Measurements from ENCODE around the gene SSTR4.
"Not testable (repeated sequence)": the region's sequence is repeated elsewhere in the genome, so short reads cannot be mapped to it uniquely, and the experiment has no call there.

The SSTR4 gene

GRCh38 chr20:23018941-23019340 is 16.2 kb upstream of the SSTR4 start:
- DNase-seq = no peak

- no peak for DNase-seq
These were observed 15.7 kb upstream of the SSTR4 start for GRCh38 chr20:23019403-23019802.

DNA sequence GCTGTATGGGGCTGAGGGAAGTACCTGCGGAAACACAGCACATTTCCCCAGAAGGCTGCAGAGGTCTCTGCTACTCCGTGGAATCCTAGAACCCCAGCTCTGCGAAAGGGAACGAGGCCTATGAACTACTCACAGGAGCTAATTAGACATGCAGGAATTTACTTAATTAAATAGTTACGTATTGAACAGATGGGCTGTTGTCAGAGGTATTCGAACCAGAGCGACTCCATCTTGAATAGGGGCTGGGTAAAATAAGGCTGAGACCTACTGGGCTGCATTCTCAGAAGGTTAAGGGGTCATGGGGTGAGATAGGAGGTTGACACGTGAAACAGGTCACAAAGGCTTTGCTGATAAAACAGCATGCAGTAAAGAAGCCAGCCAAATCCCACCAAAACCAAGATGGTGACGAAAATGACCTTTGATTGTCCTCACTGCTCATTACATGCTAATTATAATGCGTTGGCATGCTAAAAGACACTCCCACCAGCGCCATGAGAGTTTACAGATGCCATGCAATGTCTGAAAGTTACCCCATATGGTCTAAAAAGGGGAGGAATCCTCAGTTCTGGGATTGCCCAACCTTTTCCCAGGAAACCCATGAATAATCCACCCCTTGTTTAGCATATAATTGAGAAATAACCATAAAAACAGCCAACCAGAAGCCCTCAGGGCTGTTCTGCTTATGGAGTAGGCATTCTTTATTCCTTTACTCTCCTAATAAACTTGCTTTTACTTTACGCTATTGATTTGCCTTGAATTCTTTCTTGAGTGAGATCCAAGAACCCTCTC is 14.7 kb upstream of the SSTR4 start:
- DNase-seq = no peak

DNA sequence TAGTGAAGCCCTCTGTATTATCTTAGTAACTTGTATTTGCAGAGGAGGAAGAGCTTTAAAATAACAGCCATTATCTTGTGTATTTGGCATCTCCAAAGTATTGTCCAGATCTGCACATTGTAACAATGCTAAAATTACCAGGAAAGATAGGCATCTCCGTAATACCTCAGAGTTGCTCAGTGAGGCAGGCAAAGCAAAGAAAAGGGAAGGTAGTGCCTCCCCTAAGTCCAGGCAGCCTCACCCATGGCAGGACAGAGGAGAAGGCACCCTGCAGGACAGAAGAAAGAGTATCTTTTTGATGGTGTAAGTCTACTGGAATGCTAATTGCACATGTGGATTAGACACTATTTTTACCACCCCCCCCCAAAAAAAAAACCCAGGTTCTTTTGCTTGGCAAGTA is 13.6 kb upstream of the SSTR4 start:
- DNase-seq = no peak

- DNase-seq = no peak
These were observed 13.2 kb upstream of the SSTR4 start for GRCh38 chr20:23021951-23022350.

DNA sequence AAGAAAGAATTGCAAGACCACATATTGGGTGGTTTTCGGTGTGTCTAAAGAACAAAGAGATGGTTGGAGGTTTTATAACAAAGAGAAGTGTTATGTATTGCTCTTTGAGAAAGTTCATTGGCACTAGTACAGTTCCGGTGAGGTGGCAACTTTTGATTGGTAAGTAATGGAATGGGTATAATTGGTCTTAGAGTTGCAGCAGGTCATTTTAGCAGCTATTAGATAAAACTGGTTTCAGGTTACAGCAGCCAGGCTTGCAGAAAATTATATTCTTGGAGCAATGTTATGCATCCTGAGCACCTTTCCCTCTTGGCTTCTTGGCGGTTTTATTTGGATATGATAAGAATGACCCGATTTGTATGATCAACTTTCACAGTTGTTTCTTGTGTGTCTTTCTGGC is 12.3 kb upstream of the SSTR4 start:
- no peak for DNase-seq

GRCh38 chr20:23023621-23024177 is 11.4 kb upstream of the SSTR4 start:
- no peak for DNase-seq

GRCh38 chr20:23024701-23025100 is 10.4 kb upstream of the SSTR4 start:
- no peak for DNase-seq

GRCh38 chr20:23025503-23025902 is 9.6 kb upstream of the SSTR4 start:
- DNase-seq = not testable (repeated sequence)

- DNase-seq = no peak
These were observed 7.4 kb upstream of the SSTR4 start for GRCh38 chr20:23027721-23028120.

- DNase-seq = no peak
These were observed 6.7 kb upstream of the SSTR4 start for GRCh38 chr20:23028392-23028791.

DNA sequence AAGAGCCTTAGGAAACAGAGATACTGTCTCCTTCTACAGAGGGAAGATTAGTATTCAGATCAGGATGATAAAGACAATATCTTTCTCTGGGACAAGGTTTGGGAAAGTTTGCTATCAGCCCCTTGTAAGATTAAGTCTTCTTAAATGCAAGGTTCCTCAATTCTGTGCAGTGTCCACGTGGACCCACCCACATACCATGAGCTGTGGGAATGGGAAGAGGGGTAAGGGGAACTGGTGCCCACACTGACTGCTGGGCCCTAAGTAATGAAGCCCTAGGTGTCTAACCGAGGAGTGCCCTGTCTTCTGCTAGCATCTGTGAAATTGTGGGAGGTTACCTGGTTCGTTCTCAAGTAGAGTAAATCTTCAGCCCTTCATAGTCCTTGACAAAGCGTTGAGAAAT is 5.8 kb upstream of the SSTR4 start:
- DNase-seq = no peak

GRCh38 chr20:23031346-23031745 is 3.8 kb upstream of the SSTR4 start:
- DNase-seq = no peak

DNA sequence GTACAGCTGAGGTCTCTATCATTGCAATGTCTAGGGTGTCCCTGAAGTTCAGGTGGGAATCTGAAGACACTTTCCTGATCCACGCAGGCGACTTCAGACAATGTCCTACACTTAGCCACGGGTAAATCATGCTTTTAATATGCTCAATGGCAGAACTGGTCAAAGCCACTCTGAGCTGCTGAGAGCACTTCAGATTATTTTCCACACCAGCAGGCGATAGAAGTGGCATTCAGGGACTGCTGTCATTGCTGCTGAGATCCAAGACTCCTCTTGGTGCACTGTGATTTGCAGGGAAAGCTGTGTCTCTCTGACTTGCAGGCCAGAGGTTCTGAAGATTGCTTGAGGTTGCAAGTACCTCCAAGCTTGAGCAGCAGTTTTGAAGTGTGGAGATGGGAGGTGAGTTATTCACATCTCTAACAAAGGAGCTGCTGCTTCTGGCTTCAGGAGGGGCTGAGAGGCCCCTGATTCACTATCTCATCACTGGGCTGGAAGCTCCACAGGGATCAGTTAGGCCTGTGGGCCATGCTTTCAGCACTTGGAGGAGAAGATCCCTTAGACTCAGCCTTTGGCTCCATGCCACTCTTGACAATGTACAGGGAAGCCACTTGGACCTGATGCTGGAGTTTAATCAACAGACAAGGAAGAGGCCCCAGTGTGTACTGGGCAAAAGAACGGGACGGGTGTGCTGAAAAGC is 2.9 kb upstream of the SSTR4 start:
- DNase-seq = no peak

DNA sequence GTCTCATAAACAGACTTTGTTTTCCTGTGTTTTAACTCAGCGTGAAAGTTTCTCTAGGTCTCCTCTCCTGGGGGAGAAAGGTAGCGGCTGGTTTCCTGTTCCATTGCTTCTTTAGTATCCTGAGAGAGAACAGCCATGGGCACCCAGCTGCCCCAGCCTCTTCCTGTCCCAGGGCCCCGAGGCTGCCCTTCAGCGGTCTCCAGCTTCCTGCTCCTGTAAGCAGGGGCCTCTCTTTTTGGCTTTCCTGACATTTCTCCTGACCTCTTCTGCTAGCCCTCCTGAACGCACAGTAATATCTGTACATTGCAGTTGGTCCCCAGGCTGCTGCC is 2.4 kb upstream of the SSTR4 start:
- DNase-seq = no peak

DNA sequence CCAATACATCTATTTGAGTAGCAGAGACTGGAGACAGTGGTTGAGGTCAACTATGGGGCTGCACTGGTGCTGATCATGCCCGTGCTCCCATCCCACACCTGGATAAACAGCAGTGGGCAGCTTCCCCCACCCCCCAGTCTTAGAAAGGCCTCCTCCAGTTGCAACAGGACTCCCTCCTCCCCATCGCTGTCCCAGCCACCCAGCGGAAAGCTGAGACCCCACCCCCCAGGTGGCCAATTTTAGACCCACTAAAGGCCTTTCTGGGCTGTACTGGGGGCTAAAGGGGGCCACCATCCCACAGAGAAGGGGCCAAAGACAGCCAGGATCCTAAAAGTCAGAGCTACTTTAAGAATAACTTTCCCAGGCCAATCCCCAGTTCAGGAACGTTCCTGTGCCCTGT is 1.2 kb upstream of the SSTR4 start:
- DNase-seq = no peak

- no peak for DNase-seq
These were observed 619 bp downstream of the SSTR4 start for GRCh38 chr20:23035731-23036130.

DNA sequence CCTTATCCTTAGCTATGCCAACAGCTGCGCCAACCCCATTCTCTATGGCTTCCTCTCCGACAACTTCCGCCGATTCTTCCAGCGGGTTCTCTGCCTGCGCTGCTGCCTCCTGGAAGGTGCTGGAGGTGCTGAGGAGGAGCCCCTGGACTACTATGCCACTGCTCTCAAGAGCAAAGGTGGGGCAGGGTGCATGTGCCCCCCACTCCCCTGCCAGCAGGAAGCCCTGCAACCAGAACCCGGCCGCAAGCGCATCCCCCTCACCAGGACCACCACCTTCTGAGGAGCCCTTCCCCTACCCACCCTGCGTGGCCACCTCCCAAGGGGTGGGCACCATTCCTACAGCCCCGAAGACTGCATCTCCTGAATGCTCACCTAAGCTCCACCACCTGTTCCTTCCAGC is 1.3 kb downstream of the SSTR4 start:
- DNase-seq = no peak

GRCh38 chr20:23037017-23037481 is 1.9 kb downstream of the SSTR4 start:
- DNase-seq = no peak

DNA sequence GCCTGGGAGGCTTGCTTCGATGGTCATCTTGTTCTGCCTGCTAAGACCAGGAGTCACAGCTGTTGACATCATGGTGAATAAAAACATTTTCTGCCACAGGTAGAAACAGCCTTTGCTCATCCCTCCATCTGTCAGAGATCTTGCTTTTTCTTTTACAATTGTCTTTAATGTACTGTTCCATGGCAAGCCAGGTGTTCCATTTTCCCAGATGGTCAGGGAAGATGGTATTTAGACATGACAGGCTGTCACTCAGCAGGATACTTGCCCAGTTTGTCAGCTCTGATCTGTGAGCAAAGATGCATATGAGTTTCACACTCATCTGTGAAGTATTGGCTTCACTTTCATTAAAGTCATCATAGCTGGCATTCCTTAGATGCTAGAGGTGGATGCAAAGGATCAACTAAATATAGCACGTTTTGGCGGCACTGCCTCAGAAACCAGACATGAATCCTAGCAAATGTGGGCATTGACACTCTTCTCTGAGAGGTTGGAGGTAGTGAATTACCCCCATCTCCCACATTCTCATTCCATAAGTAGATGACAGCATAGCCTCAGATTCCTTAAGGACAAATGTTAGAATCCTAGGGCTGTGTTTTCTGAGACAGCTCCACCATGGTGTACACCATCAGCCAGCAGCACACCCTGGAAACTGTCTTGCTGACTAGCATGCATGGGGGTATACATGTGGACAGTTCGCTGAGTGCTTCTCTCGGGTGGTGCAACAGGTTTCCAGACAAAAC is 4.2 kb downstream of the SSTR4 start:
- DNase-seq = no peak

- no peak for DNase-seq
These were observed 4.9 kb downstream of the SSTR4 start for GRCh38 chr20:23039885-23040508.

GRCh38 chr20:23042270-23042669 is 7.2 kb downstream of the SSTR4 start:
- DNase-seq = no peak

- no peak for DNase-seq
These were observed 8.3 kb downstream of the SSTR4 start for GRCh38 chr20:23043376-23043775.
